ENCODE data around the gene NAP1L4. TPM values are rescaled to one million over a fixed set of nuclear protein-coding genes. Genes with fewer than 3 reads are reported as not detected.

Gene NAP1L4
- total and polyA plus RNA-seq, 2 experiments from 2014 or later, result 68.8 to 121 TPM

DNA sequence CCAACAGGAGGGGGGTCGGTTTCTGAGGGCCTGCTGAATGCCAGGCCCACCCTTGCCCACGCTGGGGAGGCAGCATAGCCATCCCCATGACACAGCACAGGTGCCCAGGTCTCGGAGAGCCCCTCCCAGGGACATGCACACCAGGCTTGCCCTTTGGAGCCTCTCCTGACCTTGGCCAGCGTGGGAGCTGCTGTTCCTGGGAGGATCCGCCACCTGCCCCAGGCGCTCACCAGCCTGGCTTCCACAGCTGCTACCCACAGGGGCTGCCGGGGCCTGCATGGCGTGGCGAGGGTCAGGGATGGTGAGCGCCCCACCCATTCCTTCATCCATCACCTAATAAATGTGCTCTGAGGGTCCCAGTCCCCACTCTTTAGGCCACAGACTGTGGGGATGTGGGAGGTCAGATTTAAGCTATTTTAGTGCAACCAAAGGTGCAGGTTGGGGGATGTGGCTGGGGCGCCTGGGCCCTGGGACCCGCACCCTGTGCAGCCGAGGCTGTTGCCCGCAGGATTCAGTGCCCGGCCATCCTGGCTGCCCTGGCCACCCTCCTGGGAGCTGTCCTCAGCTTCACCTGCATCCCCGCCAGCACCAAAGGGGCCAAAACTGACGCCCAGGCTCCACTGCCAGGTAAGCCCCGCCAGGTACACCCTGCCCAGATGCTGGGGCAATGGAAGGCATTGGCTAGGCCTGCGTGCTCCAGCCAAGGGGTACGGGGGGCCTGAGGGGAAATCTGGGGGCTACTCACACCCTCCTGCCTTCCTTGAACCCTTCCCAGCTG is 75.8 kb downstream of the NAP1L4 start:
- Histone ChIP-seq H2AFZ (no peak overlapping the region), H3K9me3 (ENCODE audit: low read depth) (no peaks in the 10 kb centered on the region), H3K79me2 (ENCODE audit: insufficient read depth) (no peaks in the 10 kb centered on the region), H3K27ac (no peak overlapping the region), H3K27me3 (replicated peaks; ENCODE audit: insufficient read depth) (no peaks in the 10 kb centered on the region), H3K36me3 (ENCODE audit: low read depth) (no peaks in the 10 kb centered on the region), H3K9me2 (ENCODE audit: insufficient read depth) (no peaks in the 10 kb centered on the region), H4K20me1 (ENCODE audit: insufficient read depth) (no peaks in the 10 kb centered on the region), H3K4me2 (ENCODE audit: unreplicated experiment) (no peak overlapping the region), H3K4me1 (ENCODE audit: insufficient read depth) (peaks cover 13% of the 10 kb centered on the region), H3F3A (ENCODE audit: insufficient read depth) (no peaks in the 10 kb centered on the region), H3K4me3 (no peak overlapping the region), H3K9ac (no peak overlapping the region)
- DNase-seq, result no peak
- 88 to 91% methylated on average over 20 of the region's 20 CpGs for WGBS, 2 experiments (ENCODE audit: low coverage in 1 of 2, low lambda C conversion rate in 2 of 2, missing lambda C conversion rate in 2 of 2)
- in situ Hi-C loops (cut with MboI), result no loop called here
- TF ChIP-seq EZH2phosphoT487 (IDR thresholded peaks at IDR 0.05; ENCODE audit: insufficient read depth, low read depth) (no peak), EZH2 (IDR thresholded peaks at IDR 0.05; ENCODE audit: insufficient read depth, poor library complexity, severe bottlenecking) (no peak)

DNA sequence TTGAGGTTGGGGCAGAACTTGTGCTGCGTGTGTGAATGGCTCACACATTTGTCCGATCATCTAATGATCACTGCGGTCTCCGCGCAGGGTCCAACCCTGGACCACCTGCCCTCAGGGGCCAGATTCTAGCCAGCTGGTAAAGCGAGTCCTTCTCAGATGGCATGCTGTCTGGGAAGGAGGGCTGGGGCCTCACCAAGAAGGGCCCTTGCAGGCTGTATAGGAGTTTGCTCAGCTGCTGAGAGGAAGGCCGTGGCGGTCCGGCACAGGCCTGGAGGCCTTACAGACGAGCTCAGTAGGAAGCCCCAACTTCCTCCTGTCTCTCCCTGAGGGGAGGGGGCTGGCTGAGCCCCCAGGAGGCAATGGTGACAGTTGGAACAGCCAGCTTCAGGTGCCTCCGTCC is 76.7 kb downstream of the NAP1L4 start:
- in situ Hi-C loops (cut with MboI), result no loop called here

DNA sequence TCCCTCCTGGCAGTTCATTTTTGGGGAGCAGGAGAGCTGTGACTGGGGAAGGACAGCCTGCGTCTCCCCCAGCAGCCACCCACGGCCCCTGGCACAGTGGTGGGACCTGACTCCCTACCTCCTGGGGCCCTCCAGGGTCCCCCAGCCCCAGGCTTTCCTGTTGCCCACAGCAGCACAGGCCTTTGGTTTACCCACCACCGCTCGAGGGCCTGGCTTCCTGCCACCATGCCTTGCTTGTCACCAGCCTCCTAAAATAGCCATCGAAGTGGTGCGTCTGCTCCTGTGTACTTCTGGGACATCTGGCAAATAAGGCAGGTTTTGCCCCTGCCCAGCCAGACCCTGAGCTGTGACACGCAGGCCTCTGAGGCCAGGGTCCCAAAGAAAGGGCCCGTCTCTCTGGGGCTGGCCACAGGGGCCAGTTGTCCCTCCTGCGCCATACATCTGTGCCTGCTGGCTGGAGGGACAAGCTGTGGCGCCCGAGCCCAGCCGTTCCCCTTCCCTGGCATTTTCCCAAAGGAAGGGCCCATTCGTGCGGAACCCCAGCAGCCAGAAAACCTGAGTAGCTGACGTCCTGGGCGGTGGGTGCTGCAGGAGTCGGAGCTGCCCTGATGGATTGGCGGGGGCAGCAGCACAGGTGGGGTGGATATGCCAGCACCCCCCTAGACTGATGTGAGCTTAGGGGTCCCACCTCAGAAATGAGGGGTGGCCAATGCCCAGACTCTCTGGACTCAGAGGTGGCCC is 77.5 kb downstream of the NAP1L4 start:
- no peaks in the 10 kb centered on the region for H4K20me1 ChIP-seq (ENCODE audit: insufficient read depth)
- H3F3A ChIP-seq (ENCODE audit: insufficient read depth), result no peaks in the 10 kb centered on the region
- H3K27ac ChIP-seq, result no peak overlapping the region
- H3K9me2 ChIP-seq (ENCODE audit: insufficient read depth), result no peaks in the 10 kb centered on the region
- H3K79me2 ChIP-seq (ENCODE audit: insufficient read depth), result no peaks in the 10 kb centered on the region
- DNase-seq, result no peak
- no peak overlapping the region for H3K4me3 ChIP-seq
- H3K4me2 ChIP-seq (ENCODE audit: unreplicated experiment), result no peak overlapping the region
- H3K9ac ChIP-seq, result no peak overlapping the region
- H3K4me1 ChIP-seq (ENCODE audit: insufficient read depth), result peaks cover 13% of the 10 kb centered on the region
- 93% methylated on average over 17 to 18 of the region's 18 CpGs for WGBS, 2 experiments (ENCODE audit: low coverage in 1 of 2, low lambda C conversion rate in 2 of 2, missing lambda C conversion rate in 2 of 2)
- TF ChIP-seq EZH2 (IDR thresholded peaks at IDR 0.05; ENCODE audit: insufficient read depth, poor library complexity, severe bottlenecking), result no peak
- TF ChIP-seq EZH2phosphoT487 (IDR thresholded peaks at IDR 0.05; ENCODE audit: insufficient read depth, low read depth), result no peak
- no peak overlapping the region for H2AFZ ChIP-seq
- H3K36me3 ChIP-seq (ENCODE audit: low read depth), result no peaks in the 10 kb centered on the region
- in situ Hi-C loops (cut with MboI), result no loop called here
- no peaks in the 10 kb centered on the region for H3K27me3 ChIP-seq (replicated peaks; ENCODE audit: insufficient read depth)
- H3K9me3 ChIP-seq (ENCODE audit: low read depth), result no peaks in the 10 kb centered on the region

More for the DNA sequence above, 76.7 kb downstream of the NAP1L4 start:
- DNase-seq, result no peak
- Histone ChIP-seq H3K79me2 (ENCODE audit: insufficient read depth) (no peaks in the 10 kb centered on the region), H3K36me3 (ENCODE audit: low read depth) (no peaks in the 10 kb centered on the region), H3K9ac (no peak overlapping the region), H3F3A (ENCODE audit: insufficient read depth) (no peaks in the 10 kb centered on the region), H2AFZ (no peak overlapping the region), H3K9me2 (ENCODE audit: insufficient read depth) (no peaks in the 10 kb centered on the region), H3K4me3 (no peak overlapping the region), H3K9me3 (ENCODE audit: low read depth) (no peaks in the 10 kb centered on the region), H4K20me1 (ENCODE audit: insufficient read depth) (no peaks in the 10 kb centered on the region), H3K4me2 (ENCODE audit: unreplicated experiment) (no peak overlapping the region), H3K27ac (no peak overlapping the region), H3K27me3 (replicated peaks; ENCODE audit: insufficient read depth) (no peaks in the 10 kb centered on the region), H3K4me1 (ENCODE audit: insufficient read depth) (peaks cover 13% of the 10 kb centered on the region)
- WGBS, 2 experiments (ENCODE audit: low coverage in 1 of 2, low lambda C conversion rate in 2 of 2, missing lambda C conversion rate in 2 of 2), result 94 to 97% methylated on average over 10 to 11 of the region's 11 CpGs
- TF ChIP-seq EZH2phosphoT487 (IDR thresholded peaks at IDR 0.05; ENCODE audit: insufficient read depth, low read depth) (no peak), EZH2 (IDR thresholded peaks at IDR 0.05; ENCODE audit: insufficient read depth, poor library complexity, severe bottlenecking) (no peak)

DNA sequence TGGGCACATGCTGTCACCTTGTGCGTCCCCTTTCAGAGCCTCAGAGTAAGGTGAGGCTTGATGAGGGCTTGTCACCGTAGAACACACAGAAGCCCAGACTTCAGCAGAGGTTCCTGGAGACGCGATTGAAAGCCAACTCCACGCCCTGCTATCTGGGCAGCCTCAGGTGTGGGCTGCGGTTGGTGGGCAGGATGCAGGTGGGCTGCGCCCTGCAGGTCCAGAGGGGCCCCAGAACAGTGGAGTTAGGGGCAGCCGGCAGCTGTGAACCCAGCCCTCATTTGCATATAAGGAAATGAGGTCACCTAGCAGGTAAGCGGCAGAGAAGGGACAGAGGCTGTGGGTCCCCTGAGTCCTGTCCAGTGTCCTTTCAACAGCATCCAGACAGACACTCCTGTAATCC is 78.4 kb downstream of the NAP1L4 start:
- TF ChIP-seq EZH2 (IDR thresholded peaks at IDR 0.05; ENCODE audit: insufficient read depth, poor library complexity, severe bottlenecking), result no peak
- no peak overlapping the region for H3K9ac ChIP-seq
- H3K4me3 ChIP-seq, result no peak overlapping the region
- H3K4me2 ChIP-seq (ENCODE audit: unreplicated experiment), result no peak overlapping the region
- WGBS, 2 experiments (ENCODE audit: low coverage in 1 of 2, low lambda C conversion rate in 2 of 2, missing lambda C conversion rate in 2 of 2), result 93 to 99% methylated on average over 9 of the region's 9 CpGs
- no peaks in the 10 kb centered on the region for H3K27me3 ChIP-seq (replicated peaks; ENCODE audit: insufficient read depth)
- no peak overlapping the region for H2AFZ ChIP-seq
- H3K9me3 ChIP-seq (ENCODE audit: low read depth), result no peaks in the 10 kb centered on the region
- no peaks in the 10 kb centered on the region for H3K36me3 ChIP-seq (ENCODE audit: low read depth)
- DNase-seq, result no peak
- H4K20me1 ChIP-seq (ENCODE audit: insufficient read depth), result no peaks in the 10 kb centered on the region
- in situ Hi-C loops (cut with MboI), result no loop called here
- H3K27ac ChIP-seq, result no peak overlapping the region
- H3K9me2 ChIP-seq (ENCODE audit: insufficient read depth), result no peaks in the 10 kb centered on the region
- peaks cover 13% of the 10 kb centered on the region for H3K4me1 ChIP-seq (ENCODE audit: insufficient read depth)
- no peaks in the 10 kb centered on the region for H3K79me2 ChIP-seq (ENCODE audit: insufficient read depth)
- no peaks in the 10 kb centered on the region for H3F3A ChIP-seq (ENCODE audit: insufficient read depth)
